Amniotic epithelial cell (primary cell): Measurements from ENCODE around the gene C5orf58.
"Not testable (repeated sequence)": the region's sequence is repeated elsewhere in the genome, so short reads cannot be mapped to it uniquely, and the experiment has no call there.

Experiments used
- DNase-seq: peaks from one replicate; pipeline ENCODE4 v3.0.0-alpha.2; 2010; ENCODE audit warnings: low read depth

Gene C5orf58

GRCh38 chr5:170223906-170224305 lies 8.9 kb upstream of the C5orf58 start:
- no peak for DNase-seq

- peak; percentile 49 for DNase-seq
Observed at GRCh38 chr5:170225326-170226128, 7.3 kb upstream of the C5orf58 start.

- DNase-seq, result no peak
Observed at GRCh38 chr5:170226129-170226615, 6.6 kb upstream of the C5orf58 start.

- no peak for DNase-seq
Observed at GRCh38 chr5:170226661-170227060, 6.1 kb upstream of the C5orf58 start.

- DNase-seq, result no peak
Observed at GRCh38 chr5:170228762-170229435, 3.9 kb upstream of the C5orf58 start.

GRCh38 chr5:170233358-170233892 lies 640 bp downstream of the C5orf58 start:
- no peak for DNase-seq

- DNase-seq, result no peak
Observed at GRCh38 chr5:170235876-170236864, 3.4 kb downstream of the C5orf58 start.

GRCh38 chr5:170238456-170239196 lies 5.8 kb downstream of the C5orf58 start:
- peak; percentile 7 for DNase-seq

- not testable (repeated sequence) for DNase-seq
Observed at GRCh38 chr5:170245436-170245835, 12.7 kb downstream of the C5orf58 start.

GRCh38 chr5:170246126-170246870 lies 13.5 kb downstream of the C5orf58 start:
- DNase-seq, result no peak

- no peak for DNase-seq
Observed at GRCh38 chr5:170247363-170247762, 14.6 kb downstream of the C5orf58 start.

- DNase-seq, result no peak
Observed at GRCh38 chr5:170248172-170248930, 15.6 kb downstream of the C5orf58 start.

GRCh38 chr5:170248931-170249227 lies 16.1 kb downstream of the C5orf58 start:
- not testable (repeated sequence) for DNase-seq

GRCh38 chr5:170249355-170249754 lies 16.6 kb downstream of the C5orf58 start:
- no peak for DNase-seq

- no peak for DNase-seq
Observed at GRCh38 chr5:170250810-170251317, 18.1 kb downstream of the C5orf58 start.

GRCh38 chr5:170251462-170251861 lies 18.7 kb downstream of the C5orf58 start:
- DNase-seq, result no peak

GRCh38 chr5:170252109-170252508 lies 19.3 kb downstream of the C5orf58 start:
- no peak for DNase-seq

GRCh38 chr5:170252720-170253350 lies 20.1 kb downstream of the C5orf58 start:
- no peak for DNase-seq

- DNase-seq, result no peak
Observed at GRCh38 chr5:170254056-170254455, 21.3 kb downstream of the C5orf58 start.
